Measurements from ENCODE around the gene DACH1.

Gene DACH1

DNA sequence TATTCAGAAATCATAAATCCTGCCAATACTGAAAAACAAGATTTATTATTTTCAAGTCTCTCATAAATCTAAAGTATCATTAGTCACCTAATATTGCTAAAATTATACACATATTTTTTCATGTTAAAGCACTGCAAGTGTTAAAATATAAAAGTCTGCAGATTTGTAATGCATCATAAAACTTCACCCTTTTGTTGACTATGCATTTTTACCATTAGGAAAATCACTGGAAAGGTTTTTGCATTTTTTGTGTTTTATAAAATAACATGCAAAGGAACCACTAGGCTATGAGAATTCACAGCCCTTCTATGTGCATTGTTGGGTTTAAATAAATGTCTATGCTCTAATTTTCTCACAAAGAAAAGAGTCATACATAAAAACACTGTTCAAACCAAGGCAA is 407.3 kb downstream of the DACH1 start:
- Histone ChIP-seq H3K9me3 (ENCODE audit: control insufficient read depth, insufficient read depth, low read length) (no peaks in the 10 kb centered on the region), H3K36me3 (ENCODE audit: control insufficient read depth, insufficient read depth, low read length) (no peaks in the 10 kb centered on the region)

GRCh38 chr13:71457645-71458044 is 409.4 kb downstream of the DACH1 start:
- no peaks in the 10 kb centered on the region for H3K27me3 ChIP-seq (ENCODE audit: control insufficient read depth, insufficient read depth, low read length)

More for the DNA sequence above, 407.3 kb downstream of the DACH1 start:
- H3K27me3 ChIP-seq (ENCODE audit: control insufficient read depth, insufficient read depth, low read length): no peaks in the 10 kb centered on the region
- no peak overlapping the region for H3K4me3 ChIP-seq (ENCODE audit: low read depth, low read length)
- no peaks in the 10 kb centered on the region for H3K4me1 ChIP-seq (ENCODE audit: control insufficient read depth, insufficient read depth, low read length)
- no peak overlapping the region for H3K9ac ChIP-seq (ENCODE audit: low read depth, low read length)

GRCh38 chr13:71456136-71456535 is 410.9 kb downstream of the DACH1 start:
- no peaks in the 10 kb centered on the region for H3K4me1 ChIP-seq (ENCODE audit: control insufficient read depth, insufficient read depth, low read length)
- no peak overlapping the region for H3K9ac ChIP-seq (ENCODE audit: low read depth, low read length)
- H3K27me3 ChIP-seq (ENCODE audit: control insufficient read depth, insufficient read depth, low read length): no peaks in the 10 kb centered on the region
- H3K4me3 ChIP-seq (ENCODE audit: low read depth, low read length): no peak overlapping the region
- no peaks in the 10 kb centered on the region for H3K9me3 ChIP-seq (ENCODE audit: control insufficient read depth, insufficient read depth, low read length)
- no peaks in the 10 kb centered on the region for H3K36me3 ChIP-seq (ENCODE audit: control insufficient read depth, insufficient read depth, low read length)

More at GRCh38 chr13:71457645-71458044, 409.4 kb downstream of the DACH1 start:
- no peak overlapping the region for H3K4me3 ChIP-seq (ENCODE audit: low read depth, low read length)
- no peak overlapping the region for H3K9ac ChIP-seq (ENCODE audit: low read depth, low read length)
- no peaks in the 10 kb centered on the region for H3K9me3 ChIP-seq (ENCODE audit: control insufficient read depth, insufficient read depth, low read length)
- H3K4me1 ChIP-seq (ENCODE audit: control insufficient read depth, insufficient read depth, low read length): no peaks in the 10 kb centered on the region
- H3K36me3 ChIP-seq (ENCODE audit: control insufficient read depth, insufficient read depth, low read length): no peaks in the 10 kb centered on the region

GRCh38 chr13:71454509-71454908 is 412.5 kb downstream of the DACH1 start:
- Histone ChIP-seq H3K9ac (ENCODE audit: low read depth, low read length) (no peak overlapping the region), H3K9me3 (ENCODE audit: control insufficient read depth, insufficient read depth, low read length) (no peaks in the 10 kb centered on the region), H3K36me3 (ENCODE audit: control insufficient read depth, insufficient read depth, low read length) (no peaks in the 10 kb centered on the region), H3K4me3 (ENCODE audit: low read depth, low read length) (no peak overlapping the region), H3K4me1 (ENCODE audit: control insufficient read depth, insufficient read depth, low read length) (no peaks in the 10 kb centered on the region), H3K27me3 (ENCODE audit: control insufficient read depth, insufficient read depth, low read length) (no peaks in the 10 kb centered on the region)

DNA sequence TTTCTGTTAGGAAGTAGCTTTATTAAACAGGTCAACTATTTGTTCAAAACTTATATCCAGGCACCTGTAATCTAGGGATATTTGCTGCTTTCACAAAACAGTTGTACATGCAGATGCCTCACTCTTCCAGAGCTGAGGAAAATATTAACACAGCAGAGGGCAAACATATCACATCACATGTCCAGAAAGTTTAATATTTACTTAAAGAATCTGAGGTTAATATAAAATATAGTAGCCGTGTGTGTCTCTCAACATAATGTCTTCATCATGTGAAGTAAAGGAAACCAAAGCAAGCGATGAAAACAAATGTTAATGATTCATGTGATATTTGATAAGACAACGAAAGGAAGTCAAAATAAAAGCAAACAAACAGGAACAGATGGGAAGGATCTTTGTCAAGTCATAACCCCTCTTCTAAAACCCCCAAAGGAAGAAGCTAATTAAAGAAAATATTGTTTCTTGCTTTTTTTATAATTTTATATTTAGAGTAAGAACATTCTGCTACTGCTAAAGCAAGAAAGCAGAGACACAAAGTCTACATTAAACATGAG is 418.8 kb downstream of the DACH1 start:
- no peaks in the 10 kb centered on the region for H3K4me1 ChIP-seq (ENCODE audit: control insufficient read depth, insufficient read depth, low read length)
- no peak overlapping the region for H3K4me3 ChIP-seq (ENCODE audit: low read depth, low read length)
- no peaks in the 10 kb centered on the region for H3K27me3 ChIP-seq (ENCODE audit: control insufficient read depth, insufficient read depth, low read length)

GRCh38 chr13:71437704-71438103 is 429.3 kb downstream of the DACH1 start:
- Histone ChIP-seq H3K4me1 (ENCODE audit: control insufficient read depth, insufficient read depth, low read length) (no peaks in the 10 kb centered on the region), H3K9me3 (ENCODE audit: control insufficient read depth, insufficient read depth, low read length) (no peaks in the 10 kb centered on the region), H3K9ac (ENCODE audit: low read depth, low read length) (no peak overlapping the region), H3K36me3 (ENCODE audit: control insufficient read depth, insufficient read depth, low read length) (no peaks in the 10 kb centered on the region), H3K4me3 (ENCODE audit: low read depth, low read length) (no peak overlapping the region), H3K27me3 (ENCODE audit: control insufficient read depth, insufficient read depth, low read length) (no peaks in the 10 kb centered on the region)

More for the DNA sequence above, 418.8 kb downstream of the DACH1 start:
- Histone ChIP-seq H3K9ac (ENCODE audit: low read depth, low read length) (no peak overlapping the region), H3K36me3 (ENCODE audit: control insufficient read depth, insufficient read depth, low read length) (no peaks in the 10 kb centered on the region), H3K9me3 (ENCODE audit: control insufficient read depth, insufficient read depth, low read length) (no peaks in the 10 kb centered on the region)

DNA sequence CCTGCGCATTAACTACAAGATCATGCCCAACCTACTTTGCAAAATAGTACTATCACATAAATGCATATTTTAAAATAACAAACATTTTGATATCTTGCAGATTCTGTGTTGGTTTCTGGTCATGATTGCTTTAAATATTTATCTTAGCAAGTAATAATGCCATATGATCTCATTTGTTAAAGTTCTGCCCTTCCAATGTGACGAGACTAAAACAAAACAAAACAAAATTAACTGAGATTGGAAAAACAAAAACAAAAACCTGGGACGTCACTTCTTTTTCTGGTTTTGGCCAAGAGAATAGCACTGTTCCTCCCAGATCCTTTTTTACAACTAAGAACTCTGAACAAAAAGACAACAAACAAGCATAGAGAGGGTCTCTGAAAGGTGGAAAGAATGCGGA is 436.3 kb downstream of the DACH1 start:
- Histone ChIP-seq H3K36me3 (ENCODE audit: control insufficient read depth, insufficient read depth, low read length) (no peaks in the 10 kb centered on the region), H3K9ac (ENCODE audit: low read depth, low read length) (no peak overlapping the region), H3K4me1 (ENCODE audit: control insufficient read depth, insufficient read depth, low read length) (no peaks in the 10 kb centered on the region), H3K9me3 (ENCODE audit: control insufficient read depth, insufficient read depth, low read length) (no peaks in the 10 kb centered on the region), H3K4me3 (ENCODE audit: low read depth, low read length) (no peak overlapping the region), H3K27me3 (ENCODE audit: control insufficient read depth, insufficient read depth, low read length) (no peaks in the 10 kb centered on the region)

- Histone ChIP-seq H3K9me3 (ENCODE audit: control insufficient read depth, insufficient read depth, low read length) (no peaks in the 10 kb centered on the region), H3K9ac (ENCODE audit: low read depth, low read length) (no peak overlapping the region), H3K4me1 (ENCODE audit: control insufficient read depth, insufficient read depth, low read length) (no peaks in the 10 kb centered on the region), H3K36me3 (ENCODE audit: control insufficient read depth, insufficient read depth, low read length) (no peaks in the 10 kb centered on the region), H3K27me3 (ENCODE audit: control insufficient read depth, insufficient read depth, low read length) (no peaks in the 10 kb centered on the region), H3K4me3 (ENCODE audit: low read depth, low read length) (no peak overlapping the region)
These were observed 449.8 kb downstream of the DACH1 start for GRCh38 chr13:71417205-71417604.

DNA sequence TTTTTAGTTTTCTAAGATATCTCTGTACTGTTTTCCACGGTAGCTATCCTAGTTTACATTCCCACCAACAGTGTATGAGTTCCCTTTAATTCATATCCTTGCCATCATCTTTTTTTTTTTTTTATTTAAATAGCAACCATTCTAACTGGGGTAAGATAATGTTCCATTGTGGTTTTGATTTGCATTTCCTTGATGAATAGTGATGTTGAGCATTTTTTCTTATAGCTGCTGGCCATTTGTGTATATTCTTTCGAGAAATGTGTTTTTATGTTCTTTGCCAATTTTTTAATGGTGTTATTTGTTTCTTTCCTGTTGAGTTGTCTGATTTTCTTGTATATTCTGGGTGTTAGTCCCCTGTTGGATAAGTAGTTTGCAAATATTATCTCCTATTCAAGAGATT is 454.8 kb downstream of the DACH1 start:
- H3K4me1 ChIP-seq (ENCODE audit: control insufficient read depth, insufficient read depth, low read length): no peaks in the 10 kb centered on the region
- H3K27me3 ChIP-seq (ENCODE audit: control insufficient read depth, insufficient read depth, low read length): no peaks in the 10 kb centered on the region
- H3K4me3 ChIP-seq (ENCODE audit: low read depth, low read length): no peak overlapping the region
- no peaks in the 10 kb centered on the region for H3K36me3 ChIP-seq (ENCODE audit: control insufficient read depth, insufficient read depth, low read length)
- no peaks in the 10 kb centered on the region for H3K9me3 ChIP-seq (ENCODE audit: control insufficient read depth, insufficient read depth, low read length)
- H3K9ac ChIP-seq (ENCODE audit: low read depth, low read length): no peak overlapping the region

DNA sequence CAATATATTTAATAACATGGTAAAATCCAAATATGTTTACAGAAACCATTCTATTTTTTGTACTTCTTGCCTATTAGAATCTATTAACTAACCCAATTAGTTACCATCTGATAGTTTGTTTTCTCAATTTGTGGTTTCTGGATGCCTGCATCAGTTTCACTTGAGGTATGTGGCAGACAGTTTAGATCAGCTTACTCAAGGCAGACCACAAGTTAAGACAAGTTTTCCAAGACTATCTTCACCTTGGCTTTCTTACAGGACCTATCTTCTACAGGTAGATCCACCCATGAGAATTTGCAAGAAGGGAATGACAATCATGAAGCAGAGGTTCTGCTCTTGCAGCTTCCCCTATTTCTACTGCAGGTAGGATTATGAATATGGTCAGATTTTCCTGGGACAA is 458.6 kb downstream of the DACH1 start:
- Histone ChIP-seq H3K4me1 (ENCODE audit: control insufficient read depth, insufficient read depth, low read length) (no peaks in the 10 kb centered on the region), H3K9me3 (ENCODE audit: control insufficient read depth, insufficient read depth, low read length) (no peaks in the 10 kb centered on the region), H3K4me3 (ENCODE audit: low read depth, low read length) (no peak overlapping the region), H3K36me3 (ENCODE audit: control insufficient read depth, insufficient read depth, low read length) (no peaks in the 10 kb centered on the region), H3K9ac (ENCODE audit: low read depth, low read length) (no peak overlapping the region), H3K27me3 (ENCODE audit: control insufficient read depth, insufficient read depth, low read length) (no peaks in the 10 kb centered on the region)

DNA sequence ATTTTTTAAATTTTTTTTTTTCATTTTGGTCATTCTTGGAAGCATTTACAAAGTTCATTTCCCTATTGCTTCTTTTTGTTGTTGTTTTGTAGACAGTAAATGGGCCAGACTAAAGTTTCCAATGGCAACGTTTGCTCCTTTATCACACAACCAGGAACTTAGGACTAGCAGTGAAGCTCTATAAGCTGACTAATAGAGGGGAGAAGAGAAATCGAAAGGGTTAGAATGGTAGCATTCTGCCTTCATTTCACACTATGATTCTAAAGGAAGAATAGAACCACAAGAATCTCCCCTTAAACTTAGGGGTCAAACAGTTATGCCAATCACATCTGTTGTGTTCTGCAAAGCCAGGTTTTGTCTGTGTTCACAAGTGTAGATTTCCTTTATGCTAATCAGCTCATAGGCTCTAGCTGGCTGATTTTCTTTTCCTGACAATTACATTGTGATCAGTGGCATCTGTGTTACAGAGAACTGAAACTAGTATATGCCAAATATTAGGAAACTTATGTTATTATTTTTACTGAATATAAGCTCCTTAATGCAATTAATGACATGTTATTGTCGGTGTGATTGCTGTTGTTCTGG is 467.3 kb downstream of the DACH1 start:
- Histone ChIP-seq H3K36me3 (ENCODE audit: control insufficient read depth, insufficient read depth, low read length) (no peaks in the 10 kb centered on the region), H3K4me1 (ENCODE audit: control insufficient read depth, insufficient read depth, low read length) (no peaks in the 10 kb centered on the region), H3K9ac (ENCODE audit: low read depth, low read length) (no peak overlapping the region), H3K4me3 (ENCODE audit: low read depth, low read length) (no peak overlapping the region), H3K27me3 (ENCODE audit: control insufficient read depth, insufficient read depth, low read length) (no peaks in the 10 kb centered on the region), H3K9me3 (ENCODE audit: control insufficient read depth, insufficient read depth, low read length) (no peaks in the 10 kb centered on the region)

GRCh38 chr13:71396149-71396548 is 470.9 kb downstream of the DACH1 start:
- Histone ChIP-seq H3K27me3 (ENCODE audit: control insufficient read depth, insufficient read depth, low read length) (no peaks in the 10 kb centered on the region), H3K36me3 (ENCODE audit: control insufficient read depth, insufficient read depth, low read length) (no peaks in the 10 kb centered on the region), H3K9ac (ENCODE audit: low read depth, low read length) (no peak overlapping the region), H3K9me3 (ENCODE audit: control insufficient read depth, insufficient read depth, low read length) (peaks cover under 1% of the 10 kb centered on the region), H3K4me3 (ENCODE audit: low read depth, low read length) (no peak overlapping the region), H3K4me1 (ENCODE audit: control insufficient read depth, insufficient read depth, low read length) (no peaks in the 10 kb centered on the region)
